ENCODE data around the gene FBXW9.
"Not testable (repeated sequence)": the region's sequence is repeated elsewhere in the genome, so short reads cannot be mapped to it uniquely, and the experiment has no call there.

The FBXW9 gene

DNA sequence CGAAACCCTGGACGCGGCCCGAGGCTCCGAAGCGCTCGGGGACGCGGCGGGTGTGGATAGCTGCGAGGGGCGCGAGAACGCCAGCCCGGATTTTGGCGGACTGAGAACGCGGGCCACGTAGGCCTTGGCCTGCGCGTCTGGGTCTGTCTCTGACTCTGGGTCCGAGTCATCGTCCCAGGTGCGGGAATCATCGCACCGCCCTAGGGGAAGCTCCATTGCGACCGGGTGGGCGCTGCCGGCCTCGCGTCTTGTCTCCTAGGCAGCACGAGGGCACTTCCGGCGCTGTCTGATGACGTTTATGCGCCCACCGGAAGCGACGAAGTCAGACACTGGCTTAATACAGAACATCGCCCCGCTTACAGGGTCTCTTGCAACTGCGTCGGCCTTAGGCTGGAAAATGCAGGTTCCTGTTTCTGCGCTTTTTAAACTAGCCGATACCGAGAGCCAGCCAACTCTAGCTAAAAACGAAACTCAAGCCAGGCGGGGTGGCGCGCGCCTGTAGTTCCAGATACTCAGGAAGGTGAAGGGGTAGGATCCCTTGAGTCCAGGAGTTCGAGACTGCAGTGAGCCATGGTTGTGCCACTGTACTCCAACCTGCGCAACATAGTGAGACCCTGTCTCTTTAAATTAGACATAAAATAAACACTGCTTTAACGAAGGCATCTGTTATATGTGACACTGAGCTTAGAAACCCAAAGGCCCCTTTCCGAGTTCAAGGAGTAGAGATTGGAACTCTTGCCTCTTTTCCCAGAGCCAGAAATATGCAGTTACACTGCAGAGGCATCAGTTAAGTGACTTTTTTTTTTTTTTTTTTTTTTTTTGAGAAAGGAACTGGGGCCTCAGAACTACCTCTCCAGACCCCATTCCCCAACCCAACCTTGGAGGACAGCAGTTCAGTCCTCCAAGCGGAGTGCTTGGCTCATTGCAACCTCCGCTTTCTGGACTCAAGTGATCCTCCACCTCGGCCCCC, at the start of gene FBXW9:
Gene FBXW9, minus strand, starts transcription at position 266 of the 970 bp plus-strand sequence. Its CDS starts 50 bp downstream, at position 216.
- peak; percentile 75 for DNase-seq

DNA sequence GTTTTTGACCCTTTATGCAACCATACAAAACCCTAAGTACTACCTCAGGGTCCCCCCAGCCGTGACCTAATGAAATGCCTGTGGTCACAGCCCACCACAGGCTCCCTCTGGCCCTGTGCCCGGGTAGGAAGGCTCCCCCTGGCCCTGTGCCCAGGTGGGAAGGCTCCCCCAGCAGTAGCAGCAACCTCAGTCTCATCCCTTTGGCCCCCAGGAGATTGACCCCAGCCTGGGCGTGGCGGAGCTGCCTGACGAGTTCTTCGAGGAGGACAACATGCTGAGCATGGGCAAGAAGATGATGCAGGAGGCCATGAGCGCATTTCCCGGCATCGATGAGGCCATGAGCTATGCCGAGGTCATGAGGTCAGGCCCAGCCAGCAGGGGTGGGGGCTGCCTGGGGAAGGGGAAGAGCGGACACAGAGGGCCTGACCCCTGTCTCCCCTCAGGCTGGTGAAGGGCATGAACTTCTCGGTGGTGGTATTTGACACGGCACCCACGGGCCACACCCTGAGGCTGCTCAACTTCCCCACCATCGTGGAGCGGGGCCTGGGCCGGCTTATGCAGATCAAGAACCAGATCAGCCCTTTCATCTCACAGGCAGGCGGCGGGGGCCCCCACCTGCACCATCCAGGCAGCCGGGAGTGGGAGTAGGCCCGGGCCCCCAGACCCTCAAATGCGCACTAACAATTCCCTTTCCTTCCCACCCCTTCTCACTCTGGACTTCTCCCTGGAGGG, 48.9 kb upstream of the FBXW9 start:
- DNase-seq, result no peak

DNA sequence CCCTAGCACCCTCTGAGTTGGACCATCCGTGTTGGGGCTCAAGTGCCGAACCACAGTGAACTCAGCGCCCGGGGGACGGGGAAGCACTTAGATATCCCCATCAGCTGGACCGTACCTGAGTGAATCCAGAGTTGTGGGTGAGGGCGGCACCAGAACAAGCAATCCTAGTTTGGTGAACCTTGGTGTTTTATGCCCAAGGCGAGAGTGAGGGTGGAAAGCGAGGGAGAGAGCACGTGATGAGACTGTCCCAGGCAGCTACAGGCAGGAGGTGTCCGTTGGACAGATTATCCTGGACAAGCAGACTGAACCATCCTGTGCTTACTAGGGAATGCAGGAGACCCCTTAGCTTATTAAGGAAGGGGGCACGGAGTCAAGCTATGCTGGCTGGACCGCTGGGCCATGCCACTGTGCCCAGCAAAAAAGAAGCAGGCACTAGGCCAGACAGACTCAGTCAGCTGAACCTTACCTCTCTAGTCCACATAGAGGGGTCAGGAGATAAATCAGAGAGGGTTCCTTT, 41.5 kb upstream of the FBXW9 start:
- DNase-seq, result no peak

DNA sequence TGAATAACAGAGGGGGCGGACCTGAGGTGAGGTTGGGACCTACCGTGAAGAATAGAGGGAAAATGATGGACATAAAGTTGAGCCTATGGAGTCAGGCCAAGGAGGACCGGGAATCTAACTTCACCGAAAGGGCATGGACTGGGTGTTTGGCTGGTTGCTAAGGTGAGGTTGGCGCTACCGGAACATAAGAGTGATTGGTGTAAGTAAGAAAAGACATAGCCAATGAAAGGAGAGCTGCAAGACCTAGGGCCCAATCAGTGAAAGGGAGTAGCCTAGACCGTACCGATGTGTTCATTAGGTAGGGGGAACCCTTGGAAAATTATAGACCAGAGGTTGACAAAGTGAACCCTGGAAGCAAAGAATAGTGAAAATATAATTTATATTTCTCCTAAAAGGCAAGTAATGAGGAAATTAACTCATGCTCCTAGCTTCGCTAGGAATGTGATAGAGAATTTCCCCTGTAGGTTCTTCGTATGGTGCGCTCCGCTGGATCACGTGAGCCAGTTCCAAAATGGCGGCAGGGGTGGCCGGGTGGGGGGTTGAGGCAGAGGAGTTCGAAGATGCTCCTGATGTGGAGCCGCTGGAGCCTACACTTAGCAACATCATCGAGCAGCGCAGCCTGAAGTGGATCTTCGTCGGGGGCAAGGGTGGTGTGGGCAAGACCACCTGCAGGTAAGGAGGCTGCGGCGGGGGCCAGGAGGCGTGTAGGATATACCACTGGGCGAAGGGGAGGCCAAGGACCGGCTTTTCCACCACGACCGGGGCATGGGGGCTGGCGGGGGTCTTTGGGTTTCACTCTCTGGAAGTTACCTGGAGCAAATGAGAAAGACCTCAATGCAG, 40.8 kb upstream of the FBXW9 start, which contains the start of gene GET3:
Gene GET3, plus strand, starts transcription at position 503 of the 840 bp plus-strand sequence. Its CDS starts 9 bp downstream, at position 512.
- peak; percentile 92 for DNase-seq

DNA sequence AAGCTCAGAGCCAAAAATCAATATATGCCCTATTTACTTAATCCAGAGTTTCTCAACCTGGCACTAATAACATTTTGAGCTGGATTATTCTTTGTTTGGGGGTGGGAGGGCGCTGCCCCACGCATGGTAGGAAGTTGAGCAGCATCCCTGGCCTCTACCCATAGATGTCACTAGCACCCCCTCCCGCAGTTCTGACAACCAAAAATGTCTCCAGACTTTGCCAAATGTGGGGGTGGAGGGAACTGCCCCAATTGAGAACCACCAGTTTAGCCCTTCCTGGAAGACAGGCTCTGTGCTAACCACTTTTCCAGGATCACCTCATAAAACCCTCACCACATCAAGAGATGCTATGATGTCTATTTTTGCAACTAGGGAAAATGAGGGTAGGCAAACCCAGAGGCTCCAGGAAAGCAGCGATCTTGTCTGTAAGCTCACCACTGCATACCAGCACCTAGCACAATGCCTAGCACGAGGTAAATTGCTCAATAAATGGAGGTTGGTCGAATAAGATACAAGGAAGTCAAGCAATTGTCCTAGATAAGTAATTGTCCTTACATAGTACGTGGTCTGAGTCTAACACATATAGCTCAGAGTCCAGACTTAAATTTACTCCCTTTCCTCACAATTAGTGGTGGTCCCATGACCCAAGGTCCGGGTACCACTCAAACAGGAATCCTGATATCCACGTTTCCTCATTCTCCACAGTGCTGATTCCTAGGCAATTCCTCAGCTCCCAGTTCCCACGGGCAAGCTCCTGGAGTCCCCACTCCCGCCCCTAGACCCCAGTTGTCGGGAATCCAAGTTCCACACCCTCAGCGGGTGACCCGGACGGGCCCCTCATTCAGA, 37.2 kb upstream of the FBXW9 start:
- no peak for DNase-seq

DNA sequence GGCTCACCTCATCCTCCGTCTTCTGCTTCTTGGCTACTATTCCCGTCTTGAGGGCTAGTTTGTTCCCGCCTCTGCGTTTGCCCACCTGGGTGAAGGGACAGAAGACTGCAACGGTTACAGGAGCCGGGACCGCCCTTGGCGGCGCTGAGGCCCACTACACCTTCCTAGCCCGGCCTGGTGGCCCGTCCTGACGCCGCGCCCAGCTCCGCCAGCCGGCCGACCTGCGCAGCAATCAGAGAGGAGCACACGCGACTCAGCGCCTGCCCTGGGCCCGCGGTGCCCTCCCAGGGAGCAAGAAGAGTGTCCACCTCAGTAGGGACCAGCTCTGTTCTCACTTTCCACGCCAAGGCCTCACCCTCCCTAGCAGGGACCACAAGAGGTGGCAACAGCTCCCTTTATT, 34.9 kb upstream of the FBXW9 start:
- DNase-seq, result no peak

DNA sequence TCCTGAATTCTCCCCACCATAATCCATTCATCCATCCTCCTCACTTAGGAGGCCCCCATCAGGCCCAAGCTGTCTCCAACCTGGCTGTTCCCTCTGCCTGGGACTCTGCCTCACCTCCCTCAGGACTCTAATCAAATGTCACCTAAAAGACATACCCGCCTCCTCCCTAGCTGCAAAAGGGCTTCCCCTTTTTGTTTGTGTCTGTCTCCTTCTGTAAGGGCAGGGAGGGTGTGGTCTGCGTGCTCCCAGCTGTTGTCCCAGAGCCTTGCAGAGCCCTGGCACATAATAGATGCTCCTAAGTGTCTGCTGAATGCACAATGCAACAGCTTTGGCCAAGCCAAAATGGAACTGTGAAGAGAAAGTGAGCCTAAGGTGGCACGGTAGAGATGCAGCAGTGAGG, 33.6 kb upstream of the FBXW9 start:
- DNase-seq, result no peak

DNA sequence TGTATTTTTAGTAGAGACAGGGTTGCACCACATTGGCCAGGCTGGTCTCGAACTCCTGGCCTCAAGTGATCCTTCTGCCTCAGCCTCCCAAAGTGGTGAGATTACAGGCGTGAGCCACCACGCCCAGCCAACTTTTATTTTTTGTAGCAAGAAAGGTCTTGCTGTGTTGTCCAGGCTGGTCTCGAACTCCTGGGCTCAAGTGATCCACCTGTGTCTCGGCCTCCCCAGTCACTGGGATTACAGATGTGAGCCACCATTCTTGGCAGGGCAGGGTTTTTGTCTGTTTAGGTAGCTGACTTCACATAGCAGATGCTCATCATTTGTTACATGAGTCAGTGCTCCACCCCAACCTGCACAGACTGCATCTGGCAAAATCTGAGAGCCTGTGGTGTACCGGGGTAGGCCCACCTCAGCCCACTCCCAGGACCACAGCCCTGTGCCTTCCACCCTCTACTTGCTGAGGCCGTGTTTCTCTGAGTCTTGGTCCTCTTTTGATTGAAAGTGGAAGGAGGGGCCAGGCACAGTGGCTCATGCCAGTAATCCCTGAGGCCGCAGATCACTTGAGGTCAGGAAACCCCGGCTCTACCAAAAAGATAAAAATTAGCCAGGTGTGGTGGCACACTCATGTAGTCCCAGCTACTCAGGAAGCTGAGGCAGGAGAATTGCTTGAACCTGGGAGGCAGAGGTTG, 31.5 kb upstream of the FBXW9 start:
- DNase-seq, result no peak

DNA sequence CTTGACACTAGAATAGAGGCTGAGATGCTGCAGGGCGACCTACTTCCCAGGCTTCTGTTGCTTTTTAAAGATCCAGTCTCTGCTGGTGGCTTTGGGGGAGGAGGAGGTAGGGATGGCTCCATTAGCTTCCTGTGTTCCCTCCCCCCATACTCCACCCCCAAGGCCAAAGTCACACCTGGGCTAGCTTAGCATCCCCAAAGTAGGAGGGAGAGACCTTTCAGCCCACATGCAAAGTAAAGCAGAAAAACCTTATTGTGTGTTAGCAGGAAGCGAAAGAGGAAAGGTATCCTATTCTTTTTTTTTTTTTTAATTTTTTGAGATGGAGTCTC, 30.5 kb upstream of the FBXW9 start:
- no peak for DNase-seq

DNA sequence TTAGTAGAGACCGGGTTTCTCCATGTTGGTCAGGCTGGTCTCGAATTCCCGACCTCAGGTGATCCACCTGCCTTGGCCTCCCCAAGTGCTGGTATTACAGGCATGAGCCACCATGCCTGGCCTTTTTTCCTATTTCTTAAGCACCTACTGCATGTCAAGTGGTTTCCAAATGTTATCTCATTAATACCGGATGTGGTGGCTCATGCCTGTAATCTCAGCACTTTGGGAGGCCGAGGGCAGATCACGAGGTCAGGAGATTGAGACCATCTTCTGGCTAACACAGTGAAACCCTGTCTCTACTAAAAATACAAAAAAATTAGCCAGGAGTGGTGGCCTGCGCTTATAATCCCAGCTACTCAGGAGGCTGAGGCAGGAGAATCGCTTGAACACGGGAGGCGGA, 29.2 kb upstream of the FBXW9 start:
- DNase-seq, result not testable (repeated sequence)

DNA sequence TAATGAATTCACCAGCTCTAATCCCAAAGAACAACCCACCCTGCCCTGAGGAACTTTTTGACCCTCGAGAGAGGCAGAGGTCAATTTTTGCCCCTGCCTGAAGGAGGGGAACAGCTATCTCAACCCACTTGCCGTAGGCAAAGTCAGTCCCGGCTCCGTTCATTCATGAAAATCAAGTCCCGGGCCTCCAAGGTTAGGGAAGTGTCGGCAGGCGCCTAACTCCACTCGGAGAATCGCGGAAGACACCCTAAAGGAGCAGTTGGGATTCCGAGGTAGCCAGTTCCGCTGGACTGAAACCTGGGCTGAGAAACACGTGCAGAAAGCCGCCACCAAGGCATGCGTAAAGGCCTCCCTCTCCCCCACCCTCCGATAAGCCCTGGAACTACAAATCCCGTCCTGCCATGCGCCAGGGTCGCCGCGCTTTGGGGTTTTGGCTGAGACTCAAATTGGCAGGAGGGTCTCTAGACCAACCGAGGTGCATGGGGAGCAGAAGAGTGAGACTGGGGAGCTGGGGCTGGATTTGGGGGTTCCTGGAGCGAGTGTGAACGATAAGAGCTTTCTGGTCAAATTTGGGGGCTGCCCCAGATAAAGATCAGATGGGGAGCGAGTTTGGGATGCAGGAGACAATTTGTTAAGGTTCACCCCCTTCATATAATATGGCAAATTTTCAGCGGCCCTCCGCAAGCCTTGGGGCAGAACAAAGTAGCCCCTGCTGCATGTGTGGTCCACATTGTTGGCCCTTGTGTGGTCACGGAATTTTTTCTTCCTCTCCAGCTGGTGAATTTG, 27.4 kb upstream of the FBXW9 start, which contains the start of gene TNPO2:
Gene TNPO2, minus strand, starts transcription at position 292 of the 786 bp plus-strand sequence. CDS start 2,955 bp downstream, outside the sequence.
- peak; percentile 8 for DNase-seq

DNA sequence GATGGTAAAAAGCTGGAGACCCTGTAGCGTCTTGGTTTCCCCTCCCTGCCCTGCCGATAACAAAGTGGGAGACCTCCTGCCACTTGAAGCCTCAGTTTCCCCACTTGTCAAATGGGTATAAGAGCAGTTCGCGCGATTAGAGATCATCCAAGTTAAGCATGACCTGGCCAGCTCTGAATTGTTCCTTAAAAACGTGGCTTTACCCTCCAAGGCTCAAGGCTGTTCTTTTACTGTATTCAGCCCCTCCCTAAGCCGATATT, 26.9 kb upstream of the FBXW9 start:
- no peak for DNase-seq

DNA sequence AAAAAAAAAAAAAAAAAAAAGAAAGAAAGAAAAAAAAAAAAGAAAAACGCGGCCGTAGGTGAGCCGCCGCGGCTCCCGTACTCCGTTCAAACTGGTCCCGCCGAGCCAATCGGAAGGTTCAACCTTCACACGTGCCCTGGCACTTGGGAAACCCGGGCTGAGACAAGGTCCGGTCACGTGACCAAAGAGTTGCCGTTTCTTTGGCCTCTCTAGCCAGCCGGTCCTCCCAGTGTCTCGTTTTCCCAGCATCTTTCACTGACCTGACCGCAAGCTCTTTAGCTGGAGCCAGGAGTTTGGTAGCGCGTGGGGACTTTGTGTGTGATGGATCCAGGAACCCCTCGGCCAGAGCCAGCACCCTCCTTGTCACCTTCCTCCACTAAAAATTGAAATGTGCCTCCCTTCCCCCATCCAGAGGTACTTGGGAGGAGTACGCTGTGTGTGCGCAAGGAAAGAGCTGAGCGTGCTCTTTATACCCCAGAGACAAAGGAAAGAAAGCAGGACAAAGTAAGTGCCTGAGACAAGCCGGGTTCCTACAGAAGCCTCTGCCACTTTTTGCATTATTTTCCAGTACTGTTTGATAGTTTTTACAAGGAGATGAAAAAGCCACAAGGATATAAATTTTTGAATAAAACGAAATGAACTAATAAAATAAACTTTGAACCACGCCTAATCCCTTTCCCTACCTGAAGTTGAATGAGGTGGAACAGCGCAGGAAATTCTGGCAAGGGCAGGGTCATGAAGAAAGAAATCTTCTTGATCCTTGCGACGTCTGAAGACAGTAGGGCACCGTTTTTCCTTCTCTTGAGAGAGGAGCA, 26.3 kb upstream of the FBXW9 start:
- peak; percentile 88 for DNase-seq

DNA sequence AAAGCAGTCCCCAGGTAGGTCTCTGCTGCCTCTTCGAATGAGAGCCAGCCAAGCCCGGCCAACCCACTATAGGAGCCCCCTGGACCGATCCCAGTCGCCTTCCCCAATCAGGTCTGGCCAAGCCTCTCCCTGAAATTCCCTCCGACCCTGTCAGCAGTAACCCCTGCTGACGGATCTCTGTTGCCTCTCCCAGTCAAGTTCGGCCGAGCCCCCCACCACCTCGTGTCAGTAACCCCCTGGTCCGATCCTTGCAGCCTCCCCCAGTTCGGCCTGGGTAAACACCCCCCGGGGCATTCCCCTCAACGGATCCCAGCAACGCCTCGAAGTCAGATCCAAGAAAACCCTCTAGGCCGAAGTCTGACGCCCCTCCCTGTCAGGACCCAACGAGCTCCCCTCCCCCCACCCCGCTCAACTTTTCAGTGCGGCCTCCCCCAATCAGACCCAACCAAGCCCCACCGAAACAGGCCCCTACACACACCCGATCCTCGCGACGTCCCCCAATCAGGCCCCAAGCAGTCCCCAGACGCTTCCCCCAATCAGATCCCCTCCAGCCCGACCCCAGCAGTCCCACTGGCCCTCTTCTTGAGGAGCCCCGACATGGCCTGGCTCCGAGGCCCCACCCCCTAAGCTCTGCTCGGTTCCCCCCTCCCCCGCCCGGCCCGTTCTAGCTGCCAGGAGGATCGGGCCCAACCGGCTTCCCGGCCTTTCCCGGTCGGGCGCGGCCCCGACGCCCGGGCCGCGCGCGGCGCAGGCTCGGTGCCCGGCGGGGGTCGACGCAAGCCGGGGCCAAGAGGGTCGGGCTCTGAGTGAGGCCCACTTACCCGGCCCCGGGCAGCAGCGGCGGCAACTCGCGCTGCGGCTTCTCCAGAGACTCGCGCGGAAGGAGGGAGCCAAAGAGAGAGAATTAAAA, 25.5 kb upstream of the FBXW9 start:
- DNase-seq, result no peak

DNA sequence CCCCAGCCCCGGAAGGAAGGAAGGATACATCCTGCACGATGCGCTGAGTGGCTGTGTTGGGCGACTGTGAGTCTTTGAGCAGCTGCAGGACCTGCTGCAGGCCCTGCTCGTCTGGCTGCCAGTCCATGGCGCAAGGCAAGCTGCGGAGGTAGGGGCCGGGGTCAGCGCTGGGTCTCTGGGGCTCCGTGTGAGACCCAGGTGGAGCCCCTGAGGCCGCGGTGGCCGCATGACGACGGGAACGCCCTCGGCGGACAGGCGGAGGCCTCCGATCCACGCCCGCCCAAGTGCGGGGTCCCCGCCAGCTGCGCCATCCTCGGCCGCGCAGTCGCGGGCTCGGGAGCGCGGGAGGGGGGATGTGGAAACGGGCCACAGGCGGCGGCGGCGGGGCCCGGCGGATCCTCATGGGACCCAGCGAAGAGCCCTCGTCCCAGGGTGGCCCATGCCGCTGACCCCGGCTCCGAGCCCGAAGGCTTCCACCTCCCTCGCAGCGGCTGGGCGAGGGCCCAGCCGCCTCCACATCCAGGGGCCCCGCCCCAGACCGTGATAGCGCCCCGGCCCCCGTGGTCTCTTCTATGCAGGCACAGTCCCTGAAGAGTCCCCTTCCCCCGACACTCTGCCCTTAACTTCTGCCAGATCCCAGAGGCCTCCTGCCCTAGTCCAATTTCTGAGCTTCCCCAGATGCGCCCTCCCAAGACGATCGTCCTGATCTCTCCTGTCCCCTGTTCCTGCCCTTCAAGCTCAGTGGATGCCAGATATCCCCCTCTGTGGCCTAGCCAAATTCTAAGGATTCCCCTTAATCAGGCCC, 24.6 kb upstream of the FBXW9 start:
- DNase-seq, result no peak

DNA sequence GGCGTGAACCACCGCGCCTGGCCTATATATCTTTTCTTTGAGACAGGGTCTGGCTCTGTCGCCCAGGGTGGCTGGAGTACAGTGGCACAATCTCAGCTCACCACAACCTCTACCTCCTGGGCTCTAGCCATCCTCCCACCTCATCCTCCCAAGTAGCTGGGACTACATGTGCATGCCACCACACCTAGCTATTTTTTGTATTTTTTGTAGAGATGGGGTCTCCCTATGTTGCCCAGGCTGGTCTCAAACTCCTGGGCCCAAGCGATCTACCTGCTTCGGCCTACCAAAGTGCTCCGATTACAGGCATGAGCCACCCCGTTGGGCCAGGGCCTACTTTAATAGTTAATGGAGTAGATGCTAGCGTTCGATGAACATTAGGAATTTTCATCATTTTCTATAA, 23.9 kb upstream of the FBXW9 start:
- no peak for DNase-seq

DNA sequence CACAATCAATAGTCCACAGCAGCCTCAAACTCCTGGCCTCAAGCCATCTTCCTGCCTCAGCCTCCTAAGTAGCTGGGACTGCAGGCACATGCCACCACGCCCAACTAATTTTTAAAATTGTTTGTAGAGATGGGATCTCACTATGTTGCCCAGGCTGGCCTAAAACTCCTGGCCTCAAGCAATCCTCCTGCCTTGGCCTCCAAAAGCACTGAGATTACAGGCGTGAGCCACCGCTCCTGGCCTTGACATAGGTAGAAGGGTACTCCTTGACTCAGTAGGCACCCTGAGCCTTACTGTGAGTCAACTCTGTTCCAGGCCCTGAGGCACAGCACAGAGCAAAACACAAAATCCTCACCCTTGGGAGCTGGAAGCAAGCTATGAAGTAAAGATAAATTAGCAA, 19.5 kb upstream of the FBXW9 start:
- DNase-seq, result no peak

DNA sequence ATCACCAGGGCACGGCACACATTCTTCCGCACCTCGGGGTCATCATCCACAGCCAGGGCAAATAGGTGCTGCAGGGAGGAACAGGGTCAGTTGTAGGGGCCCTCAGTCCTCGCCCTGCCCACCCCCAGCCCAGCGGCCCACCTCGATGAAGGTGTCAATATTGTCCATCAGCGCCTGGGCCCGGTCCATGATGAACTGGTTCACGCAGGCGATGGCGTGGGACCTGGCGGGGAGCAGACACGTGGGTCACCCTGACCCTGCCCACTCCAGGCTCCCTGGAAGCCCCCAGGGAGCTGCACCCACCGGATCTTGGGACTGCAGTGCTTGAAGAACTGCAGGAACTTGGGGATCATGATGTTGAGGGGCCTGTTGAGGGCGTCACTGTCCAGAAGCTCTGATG, 18.7 kb upstream of the FBXW9 start:
- DNase-seq, result no peak
